Embryonic facial prominence (tissue), 1 donor: Measurements from ENCODE around the gene AWAT1.
"Not testable (repeated sequence)": the region's sequence is repeated elsewhere in the genome, so short reads cannot be mapped to it uniquely, and the experiment has no call there.

Experiments used
- DNase-seq: peaks from one replicate; pipeline ENCODE4 v3.0.0-alpha.2; 2016; ENCODE audit errors: extremely low spot score

Gene AWAT1

GRCh38 chrX:70262952-70263567, 28.6 kb downstream of the AWAT1 start:
- DNase-seq, result no peak

GRCh38 chrX:70264784-70265183, 30.3 kb downstream of the AWAT1 start:
- DNase-seq, result no peak

GRCh38 chrX:70268034-70268433, 33.6 kb downstream of the AWAT1 start, which contains the start of gene ARR3:
TSS of gene ARR3 (plus strand) at chrX:70268334. CDS start at chrX:70269386, 1,052 bp downstream.
- no peak for DNase-seq

- DNase-seq, result not testable (repeated sequence)
These were observed 39.6 kb downstream of the AWAT1 start for GRCh38 chrX:70274029-70274428.

GRCh38 chrX:70279081-70279480, 44.6 kb downstream of the AWAT1 start:
- no peak for DNase-seq

- DNase-seq, result no peak
These were observed 46.1 kb downstream of the AWAT1 start for GRCh38 chrX:70280573-70280972.

GRCh38 chrX:70281951-70282350, 47.5 kb downstream of the AWAT1 start, which contains the start of gene RAB41:
TSS of gene RAB41 (plus strand) at chrX:70282172. CDS start at chrX:70282218, 46 bp downstream.
- DNase-seq, result no peak

- DNase-seq, result no peak
These were observed 54.8 kb downstream of the AWAT1 start for GRCh38 chrX:70289168-70289792.
